22Rv1 (cell line): ENCODE data around the gene PRR13.

ENCODE experiments used
- ZFX ChIP-seq: fragments of 450-650 bp; IDR thresholded peaks from 2 replicates; pipeline ENCODE4 v1.6.1; 2017; ENCODE audit warnings: antibody characterized with exemption, borderline replicate concordance
- TF ChIP-seq, protein P1 (sequence below): fragments of 450-650 bp; IDR thresholded peaks from 2 replicates; pipeline ENCODE4 v1.5.1; 2017; ENCODE audit warnings: mild to moderate bottlenecking

DNA sequence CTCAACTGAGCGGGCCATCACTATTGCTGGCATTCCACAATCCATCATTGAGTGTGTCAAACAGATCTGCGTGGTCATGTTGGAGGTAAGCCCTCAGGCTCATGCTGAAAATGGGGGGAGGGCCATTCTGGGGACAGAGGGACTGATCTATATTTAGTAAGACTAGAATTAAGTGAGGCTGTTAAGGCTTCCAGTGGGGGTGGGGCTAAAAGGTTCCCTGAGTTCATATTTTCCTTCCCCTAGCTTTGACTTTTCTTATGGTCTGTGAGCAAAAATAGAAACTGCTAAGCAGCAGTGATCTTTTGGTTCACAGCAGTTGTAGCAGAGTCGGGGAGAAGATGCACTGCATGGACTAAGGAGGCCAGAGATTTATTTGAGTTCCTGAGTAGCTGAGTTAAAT lies 19.5 kb downstream of the PRR13 start:
- TF ChIP-seq, protein P1, sequence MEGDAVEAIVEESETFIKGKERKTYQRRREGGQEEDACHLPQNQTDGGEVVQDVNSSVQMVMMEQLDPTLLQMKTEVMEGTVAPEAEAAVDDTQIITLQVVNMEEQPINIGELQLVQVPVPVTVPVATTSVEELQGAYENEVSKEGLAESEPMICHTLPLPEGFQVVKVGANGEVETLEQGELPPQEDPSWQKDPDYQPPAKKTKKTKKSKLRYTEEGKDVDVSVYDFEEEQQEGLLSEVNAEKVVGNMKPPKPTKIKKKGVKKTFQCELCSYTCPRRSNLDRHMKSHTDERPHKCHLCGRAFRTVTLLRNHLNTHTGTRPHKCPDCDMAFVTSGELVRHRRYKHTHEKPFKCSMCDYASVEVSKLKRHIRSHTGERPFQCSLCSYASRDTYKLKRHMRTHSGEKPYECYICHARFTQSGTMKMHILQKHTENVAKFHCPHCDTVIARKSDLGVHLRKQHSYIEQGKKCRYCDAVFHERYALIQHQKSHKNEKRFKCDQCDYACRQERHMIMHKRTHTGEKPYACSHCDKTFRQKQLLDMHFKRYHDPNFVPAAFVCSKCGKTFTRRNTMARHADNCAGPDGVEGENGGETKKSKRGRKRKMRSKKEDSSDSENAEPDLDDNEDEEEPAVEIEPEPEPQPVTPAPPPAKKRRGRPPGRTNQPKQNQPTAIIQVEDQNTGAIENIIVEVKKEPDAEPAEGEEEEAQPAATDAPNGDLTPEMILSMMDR, result no peak
- TF ChIP-seq ZFX, result no peak
